ENCODE measurements around the gene CALML3.

The CALML3 gene

GRCh38 chr10:5506246-5506645 is 18.5 kb upstream of the CALML3 start:
- in situ Hi-C loops (cut with MboI; ENCODE audit: low sequenced_read_pairs), result no loop called here

- in situ Hi-C loops (cut with MboI; ENCODE audit: low sequenced_read_pairs), result no loop called here
Measured at GRCh38 chr10:5506751-5507648, 17.8 kb upstream of the CALML3 start.

DNA sequence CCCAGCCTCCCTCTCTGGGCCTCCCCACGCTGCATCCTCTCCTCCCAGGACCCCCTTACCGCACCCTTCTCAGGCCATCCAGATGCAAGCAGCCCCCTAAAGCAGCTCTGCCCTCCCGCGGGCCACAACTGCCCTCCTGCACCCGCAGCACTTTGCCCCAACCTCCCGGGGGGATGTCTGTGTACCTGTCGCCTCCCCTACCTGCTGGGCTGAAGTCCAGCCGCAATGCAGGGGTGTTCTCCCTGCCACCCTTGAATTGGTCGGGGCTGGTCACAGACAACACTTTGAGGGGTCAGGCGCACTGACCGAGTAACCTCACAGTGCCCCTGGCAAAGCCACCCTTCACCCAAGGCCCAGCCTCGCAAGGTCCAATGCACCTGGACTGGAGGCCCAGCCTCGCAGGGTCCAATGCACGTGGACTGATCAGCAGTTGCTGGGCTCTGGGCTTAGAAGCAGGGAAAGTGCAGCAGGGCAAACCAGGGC is 17.1 kb upstream of the CALML3 start:
- in situ Hi-C loops (cut with MboI; ENCODE audit: low sequenced_read_pairs), result no loop called here

- in situ Hi-C loops (cut with MboI; ENCODE audit: low sequenced_read_pairs), result no loop called here
Measured at GRCh38 chr10:5508161-5508604, 16.6 kb upstream of the CALML3 start.

DNA sequence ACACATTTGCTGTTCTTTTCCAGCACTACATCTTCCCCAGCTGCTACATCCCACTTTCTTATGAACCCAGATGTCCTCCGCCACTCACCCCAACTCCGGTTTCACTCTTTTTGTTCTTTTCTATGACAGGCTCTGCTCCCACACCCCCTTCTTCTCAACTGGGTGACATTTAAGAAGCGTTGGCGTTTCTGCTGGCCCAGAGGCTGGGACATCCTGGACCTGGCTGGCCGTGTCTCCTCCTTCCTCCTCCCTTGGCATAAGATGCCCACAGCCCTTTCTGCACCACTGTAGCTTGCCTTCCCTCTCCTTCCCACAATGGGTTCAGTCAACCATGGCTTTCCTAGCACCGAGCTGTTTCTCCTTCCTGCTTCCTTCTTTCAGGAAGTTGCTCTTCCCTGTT is 16.0 kb upstream of the CALML3 start:
- in situ Hi-C loops (cut with MboI; ENCODE audit: low sequenced_read_pairs), result no loop called here

- in situ Hi-C loops (cut with MboI; ENCODE audit: low sequenced_read_pairs), result no loop called here
Measured at GRCh38 chr10:5509236-5509635, 15.5 kb upstream of the CALML3 start.

- in situ Hi-C loops (cut with MboI; ENCODE audit: low sequenced_read_pairs), result no loop called here
Measured at GRCh38 chr10:5509691-5510090, 15.1 kb upstream of the CALML3 start.

- in situ Hi-C loops (cut with MboI; ENCODE audit: low sequenced_read_pairs), result no loop called here
Measured at GRCh38 chr10:5510281-5511072, 14.3 kb upstream of the CALML3 start.

- in situ Hi-C loops (cut with MboI; ENCODE audit: low sequenced_read_pairs), result no loop called here
Measured at GRCh38 chr10:5511231-5511884, 13.4 kb upstream of the CALML3 start.

GRCh38 chr10:5511885-5512280 is 12.9 kb upstream of the CALML3 start:
- in situ Hi-C loops (cut with MboI; ENCODE audit: low sequenced_read_pairs), result no loop called here

DNA sequence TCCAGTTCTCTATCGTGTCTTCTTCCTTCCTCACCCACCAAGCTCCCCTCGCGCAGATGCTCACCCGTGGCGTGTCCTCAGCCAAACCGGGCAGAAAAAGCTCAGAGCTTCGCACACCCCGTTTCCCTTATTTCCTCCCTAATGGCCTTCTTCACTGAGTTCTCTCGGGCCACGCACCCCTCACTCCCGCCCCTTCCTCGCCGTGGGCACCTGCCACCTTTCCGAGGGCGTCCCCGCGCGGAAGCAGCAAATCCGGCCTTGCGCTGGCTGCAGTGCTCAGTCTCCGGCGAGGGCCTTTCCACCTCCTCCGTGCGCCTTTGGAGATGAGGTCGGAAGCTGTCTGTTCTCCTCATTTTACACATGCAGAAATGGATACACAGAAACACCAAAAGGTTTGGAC is 12.4 kb upstream of the CALML3 start:
- in situ Hi-C loops (cut with MboI; ENCODE audit: low sequenced_read_pairs), result no loop called here

GRCh38 chr10:5512881-5513612 is 11.7 kb upstream of the CALML3 start:
- in situ Hi-C loops (cut with MboI; ENCODE audit: low sequenced_read_pairs), result no loop called here

DNA sequence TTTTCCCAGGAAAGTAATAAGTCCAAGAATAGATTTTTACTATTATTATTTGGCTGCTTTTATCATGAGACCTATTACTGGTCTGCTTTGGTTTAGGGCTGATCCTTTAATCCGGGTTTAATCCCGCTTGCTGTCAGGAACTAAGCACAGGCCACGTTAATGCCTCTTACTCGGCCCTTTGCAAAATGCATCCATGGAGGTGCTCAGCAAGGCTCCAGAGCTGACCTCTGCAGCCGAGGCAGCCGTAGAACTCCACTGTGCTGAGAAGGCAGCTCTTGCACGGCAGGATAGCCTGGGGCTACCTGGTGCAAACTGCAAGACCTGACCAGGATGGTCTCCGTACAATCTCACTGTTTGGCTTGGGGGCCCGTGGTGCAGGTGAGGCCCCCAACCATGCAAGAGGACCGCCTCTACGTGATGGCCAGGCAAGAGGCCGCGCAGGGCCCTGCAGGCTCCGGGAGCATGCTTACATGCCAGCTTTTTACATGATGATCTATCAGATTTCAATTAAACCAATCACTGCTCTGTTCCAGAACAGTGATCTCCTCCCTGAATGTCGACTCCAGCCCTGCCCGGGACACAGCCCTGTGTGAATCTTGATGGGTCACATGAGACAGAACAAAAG is 10.4 kb upstream of the CALML3 start:
- in situ Hi-C loops (cut with MboI; ENCODE audit: low sequenced_read_pairs), result no loop called here

- in situ Hi-C loops (cut with MboI; ENCODE audit: low sequenced_read_pairs), result no loop called here
Measured at GRCh38 chr10:5515948-5516761, 8.6 kb upstream of the CALML3 start.

DNA sequence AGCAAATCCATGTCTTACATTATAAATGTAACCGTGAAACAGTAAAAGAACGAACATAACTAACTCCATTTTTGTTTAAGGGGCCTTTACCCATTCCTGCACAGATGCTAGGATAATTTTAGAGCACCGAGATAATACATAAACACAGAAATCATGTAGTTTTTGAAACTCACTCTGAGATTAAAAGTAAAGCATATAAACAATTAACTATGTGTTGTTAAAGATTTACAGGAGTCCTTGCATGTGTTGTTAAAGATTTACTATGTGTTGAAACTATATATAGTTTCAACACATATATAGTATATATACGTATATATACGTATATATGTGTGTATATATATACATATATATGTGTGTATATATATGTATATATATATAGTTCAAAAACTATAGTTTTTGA is 7.2 kb upstream of the CALML3 start:
- in situ Hi-C loops (cut with MboI; ENCODE audit: low sequenced_read_pairs), result no loop called here

DNA sequence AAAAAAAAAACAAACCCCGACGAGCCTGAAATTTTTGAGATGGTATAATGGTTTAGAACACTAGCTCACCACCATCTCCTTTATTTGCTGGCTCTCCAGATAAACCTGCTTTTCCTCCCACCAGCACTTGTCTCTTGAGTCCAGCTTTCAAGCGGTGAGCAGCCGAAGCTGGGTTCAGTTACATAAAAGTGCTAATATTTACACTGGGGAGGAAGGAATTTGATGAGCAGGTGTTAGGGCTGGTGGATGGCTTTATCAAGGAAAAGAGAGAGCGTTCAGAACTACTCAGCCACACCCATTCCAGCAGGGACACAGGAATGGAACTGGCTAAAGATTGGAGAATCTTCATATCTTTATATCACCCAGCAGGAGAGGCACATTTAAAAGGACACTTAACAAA is 6.6 kb upstream of the CALML3 start:
- in situ Hi-C loops (cut with MboI; ENCODE audit: low sequenced_read_pairs), result no loop called here

DNA sequence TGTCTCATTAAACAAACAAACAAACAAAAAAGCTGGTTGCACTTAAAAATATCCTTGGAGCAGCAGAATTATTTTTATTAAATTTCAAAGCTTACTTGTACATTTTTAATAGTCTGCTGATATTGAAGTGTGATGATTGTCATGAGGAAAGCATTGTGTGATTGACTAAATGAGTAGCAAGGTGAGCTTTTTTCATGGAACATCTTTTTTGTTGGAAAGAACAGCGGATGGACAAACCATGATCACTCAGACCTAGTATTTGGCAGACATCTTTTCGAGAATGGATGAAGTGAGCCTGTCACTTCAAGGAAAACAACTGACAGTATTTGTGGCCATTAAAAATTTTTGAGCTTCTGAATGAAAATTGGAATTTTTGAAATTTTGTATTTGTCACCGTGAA is 5.7 kb upstream of the CALML3 start:
- in situ Hi-C loops (cut with MboI; ENCODE audit: low sequenced_read_pairs), result no loop called here

DNA sequence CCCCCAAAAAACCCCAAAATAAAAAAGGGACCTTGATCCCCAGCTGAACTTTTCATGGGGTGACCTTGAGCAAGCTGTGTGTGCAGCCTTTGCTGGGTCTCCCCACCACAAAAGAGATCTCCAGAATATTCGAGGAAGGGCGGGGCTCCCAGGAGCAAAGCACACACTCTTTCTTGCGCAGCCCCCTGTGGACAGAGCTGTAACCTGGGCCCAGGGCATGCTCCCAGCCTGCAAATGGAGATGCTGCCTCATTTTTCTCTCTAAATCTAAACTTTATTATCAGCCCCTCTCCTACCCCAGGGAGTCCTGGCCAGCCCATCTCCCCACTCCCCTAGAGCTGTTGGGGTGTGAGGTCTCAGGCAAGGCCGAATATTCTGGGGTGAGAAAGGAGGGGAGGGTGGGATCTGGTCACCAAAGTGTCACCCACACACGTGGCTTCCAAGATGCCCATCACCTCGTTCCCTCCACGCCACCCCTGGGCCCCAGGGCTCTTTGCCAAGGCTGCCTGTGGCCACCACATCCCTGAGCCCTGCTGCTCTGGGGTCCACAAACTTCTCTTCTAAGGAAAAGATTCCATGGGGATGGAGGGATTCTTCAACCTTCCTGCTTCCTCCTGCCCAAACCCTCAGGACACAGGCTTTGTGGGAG is 1.7 kb upstream of the CALML3 start:
- in situ Hi-C loops (cut with MboI; ENCODE audit: low sequenced_read_pairs), result no loop called here
